ENCODE measurements around the gene YAE1. TPM values are rescaled to one million over a fixed set of nuclear protein-coding genes. Genes with fewer than 3 reads are reported as not detected.
A peak's percentile ranks its signal among the peaks of the same experiment; 100 is the strongest.

YAE1 gene
- total RNA-seq, 1 experiment from 2014 or later = 30.8 TPM

GRCh38 chr7:39554583-39555165 is 11.5 kb upstream of the YAE1 start:
- no peak for DNase-seq (ENCODE audit: low read depth)

DNA sequence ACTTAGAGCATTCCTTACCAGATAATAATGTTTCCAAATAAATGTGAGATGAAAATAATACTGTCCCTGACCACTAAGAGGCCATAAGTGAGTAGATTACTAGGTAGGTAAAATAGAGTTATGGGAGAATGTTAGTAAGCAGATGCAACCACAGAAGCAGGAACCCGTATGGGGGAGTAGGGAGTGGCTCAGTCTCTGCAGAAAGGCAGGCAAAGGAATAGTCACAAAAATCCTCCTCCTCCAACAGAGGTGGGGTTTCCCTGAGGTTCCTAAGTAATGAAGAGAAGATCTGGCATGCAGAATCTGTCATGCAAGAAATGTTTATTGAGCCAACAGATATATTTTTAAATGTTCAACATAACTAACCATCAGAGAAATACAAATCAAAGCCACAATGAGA is 9.0 kb upstream of the YAE1 start:
- DNase-seq (ENCODE audit: low read depth) = no peak

GRCh38 chr7:39557911-39558310 is 8.3 kb upstream of the YAE1 start:
- no peak for DNase-seq (ENCODE audit: low read depth)

- DNase-seq (ENCODE audit: low read depth) = peak; percentile 8
These were observed 5.8 kb upstream of the YAE1 start for GRCh38 chr7:39560408-39560807.

DNA sequence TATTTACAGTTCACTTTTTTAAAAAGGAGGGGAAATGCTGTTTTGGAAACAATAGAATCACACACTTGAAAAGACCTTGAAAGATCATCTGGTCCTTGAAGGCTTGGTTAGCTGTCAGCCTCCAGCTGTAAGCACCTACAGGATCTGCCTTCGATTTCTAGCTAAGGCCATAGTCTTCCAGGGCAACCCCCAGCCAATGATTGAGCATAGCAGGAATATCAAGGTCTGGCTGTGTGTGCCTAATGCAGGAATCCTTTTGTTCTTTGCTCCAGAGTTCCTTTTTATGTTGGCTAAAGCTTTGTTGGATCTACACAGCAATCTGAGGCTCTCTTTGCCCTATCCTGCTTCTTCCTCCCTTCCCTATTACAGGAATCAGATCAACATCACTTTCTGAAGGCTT is 5.2 kb upstream of the YAE1 start:
- no peak for DNase-seq (ENCODE audit: low read depth)

DNA sequence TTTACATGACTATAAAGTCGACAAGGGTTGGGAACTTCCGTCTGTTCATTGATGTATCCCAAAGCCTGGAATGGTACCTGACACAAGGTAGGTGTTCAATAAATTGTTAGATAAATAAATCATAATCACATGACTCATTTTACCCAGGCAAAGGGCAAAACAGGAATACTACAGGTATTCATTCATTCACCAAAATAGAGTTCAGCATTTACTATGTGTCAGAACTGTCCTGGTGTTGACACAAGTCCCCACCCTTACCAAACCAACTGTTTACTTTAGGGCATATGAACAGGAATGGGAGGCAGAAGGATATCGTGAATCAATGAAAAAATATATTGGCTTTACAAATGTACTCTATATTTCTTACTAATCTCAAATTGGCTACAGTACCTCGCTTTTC is 666 bp upstream of the YAE1 start:
- no peak for DNase-seq (ENCODE audit: low read depth)

DNA sequence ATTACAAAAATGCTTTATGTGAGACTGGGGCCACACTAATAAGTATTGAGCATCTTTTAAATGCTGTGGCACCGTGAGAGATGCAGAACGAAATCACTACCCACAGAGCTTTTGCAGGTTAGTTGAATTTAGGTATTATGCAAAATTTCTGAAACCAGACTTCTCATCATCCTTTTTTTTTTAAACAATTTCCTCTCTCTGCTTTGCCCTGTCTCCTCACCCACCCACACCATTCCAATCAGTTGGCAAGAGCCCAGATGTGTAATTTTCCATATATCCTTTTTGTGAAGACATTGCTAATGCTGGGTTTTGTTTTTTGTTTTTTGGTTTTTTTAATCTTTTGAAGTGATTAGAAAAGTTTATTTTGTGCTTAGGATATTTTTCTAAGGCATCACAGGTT is 1.1 kb downstream of the YAE1 start:
- no peak for DNase-seq (ENCODE audit: low read depth)

GRCh38 chr7:39574673-39575349 is 8.6 kb downstream of the YAE1 start:
- no peak for DNase-seq (ENCODE audit: low read depth)

DNA sequence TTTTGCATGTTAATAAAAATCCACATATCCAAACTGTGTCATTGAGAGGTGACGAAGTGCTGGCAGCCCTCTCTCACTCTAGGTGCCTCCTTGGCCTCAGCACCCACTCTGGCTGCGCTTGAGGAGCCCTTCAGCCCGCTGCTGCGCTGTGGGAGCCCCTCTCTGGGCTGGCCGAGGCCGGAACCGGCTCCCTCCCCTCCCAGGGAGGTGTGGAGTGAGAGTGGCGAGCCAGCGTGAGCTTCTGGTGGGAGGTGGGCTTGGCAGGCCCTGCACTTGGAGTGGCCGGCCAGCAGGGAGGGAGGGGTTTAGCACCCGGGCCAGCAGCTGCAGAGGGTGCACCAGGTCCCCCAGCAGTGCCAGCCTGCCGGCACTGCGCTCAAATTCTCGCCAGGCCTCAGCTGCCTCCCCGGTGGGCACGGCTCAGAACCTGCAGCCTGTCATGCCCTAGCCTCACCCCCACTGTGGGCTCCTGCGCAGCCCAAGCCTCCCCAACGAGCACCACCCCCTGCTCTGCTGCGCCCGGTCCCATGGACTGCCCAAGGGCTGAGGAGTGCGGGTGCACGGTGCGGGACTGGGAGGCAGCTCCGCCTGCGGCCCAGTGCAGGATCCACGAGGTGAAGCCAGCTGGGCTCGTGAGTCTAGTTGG is 11.1 kb downstream of the YAE1 start:
- no peak for DNase-seq (ENCODE audit: low read depth)

GRCh38 chr7:39580149-39580874 is 14.1 kb downstream of the YAE1 start:
- peak; percentile 91 for DNase-seq (ENCODE audit: low read depth)

- no peak for DNase-seq (ENCODE audit: low read depth)
These were observed 16.3 kb downstream of the YAE1 start for GRCh38 chr7:39582536-39582935.

GRCh38 chr7:39583539-39583938 is 17.3 kb downstream of the YAE1 start:
- no peak for DNase-seq (ENCODE audit: low read depth)

DNA sequence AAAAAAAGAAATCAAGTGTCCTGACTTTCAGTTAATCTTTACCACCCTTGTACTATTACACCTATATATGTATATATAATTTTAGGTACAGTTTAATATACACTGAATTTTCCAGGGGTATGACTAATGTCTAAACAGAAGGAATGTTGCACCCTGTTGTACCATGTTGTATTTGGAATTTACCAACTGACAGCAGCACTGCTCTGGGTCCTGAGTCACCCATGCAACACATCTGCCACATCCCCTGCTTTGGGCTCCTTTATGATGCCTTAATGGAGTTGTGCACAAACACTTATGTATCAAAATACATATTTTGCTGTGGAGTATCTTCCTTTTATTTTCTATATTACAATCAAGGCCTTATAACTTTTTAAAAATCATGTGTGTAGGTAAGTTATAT is 21.2 kb downstream of the YAE1 start:
- peak; percentile 72 for DNase-seq (ENCODE audit: low read depth)

DNA sequence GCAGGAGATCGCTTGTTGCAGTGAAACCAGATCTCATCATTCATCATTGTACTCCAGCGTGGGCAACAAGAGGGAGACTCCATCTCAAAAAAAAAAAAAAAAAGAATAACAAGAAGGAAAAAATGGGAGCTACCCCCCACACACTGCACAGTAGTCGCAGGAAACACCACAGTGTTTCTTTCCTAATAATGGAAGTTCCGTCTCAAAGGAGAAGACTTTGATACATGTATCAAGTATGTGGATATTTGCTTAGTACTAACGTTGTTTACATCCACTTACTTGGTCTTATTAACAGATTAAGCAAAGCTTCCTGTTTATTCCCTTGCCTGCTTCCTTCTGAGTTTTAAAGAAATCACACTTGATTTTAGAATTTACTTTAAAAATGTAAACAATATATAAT is 22.2 kb downstream of the YAE1 start:
- no peak for DNase-seq (ENCODE audit: low read depth)

- DNase-seq (ENCODE audit: low read depth) = peak; percentile 99
These were observed 23.3 kb downstream of the YAE1 start for GRCh38 chr7:39589323-39590111.

DNA sequence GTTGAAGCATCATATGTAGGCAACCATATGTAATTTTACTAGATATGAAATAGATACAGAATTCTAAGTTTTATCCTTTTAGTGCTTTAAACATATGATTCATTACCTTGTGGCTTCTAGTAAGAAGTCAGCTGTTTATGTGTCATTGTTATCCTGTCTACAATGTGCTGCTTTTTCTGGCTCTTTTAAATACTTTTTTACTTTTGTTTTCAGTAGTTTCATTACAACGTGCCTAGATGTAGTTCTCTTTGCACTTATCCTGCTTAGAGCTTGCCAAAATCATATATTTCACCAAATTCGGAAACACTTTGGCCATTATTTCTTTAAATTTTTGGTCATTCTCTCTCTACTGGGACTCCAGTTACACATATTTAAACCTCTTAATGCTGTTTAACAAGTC is 26.4 kb downstream of the YAE1 start:
- DNase-seq (ENCODE audit: low read depth) = peak; percentile 83

DNA sequence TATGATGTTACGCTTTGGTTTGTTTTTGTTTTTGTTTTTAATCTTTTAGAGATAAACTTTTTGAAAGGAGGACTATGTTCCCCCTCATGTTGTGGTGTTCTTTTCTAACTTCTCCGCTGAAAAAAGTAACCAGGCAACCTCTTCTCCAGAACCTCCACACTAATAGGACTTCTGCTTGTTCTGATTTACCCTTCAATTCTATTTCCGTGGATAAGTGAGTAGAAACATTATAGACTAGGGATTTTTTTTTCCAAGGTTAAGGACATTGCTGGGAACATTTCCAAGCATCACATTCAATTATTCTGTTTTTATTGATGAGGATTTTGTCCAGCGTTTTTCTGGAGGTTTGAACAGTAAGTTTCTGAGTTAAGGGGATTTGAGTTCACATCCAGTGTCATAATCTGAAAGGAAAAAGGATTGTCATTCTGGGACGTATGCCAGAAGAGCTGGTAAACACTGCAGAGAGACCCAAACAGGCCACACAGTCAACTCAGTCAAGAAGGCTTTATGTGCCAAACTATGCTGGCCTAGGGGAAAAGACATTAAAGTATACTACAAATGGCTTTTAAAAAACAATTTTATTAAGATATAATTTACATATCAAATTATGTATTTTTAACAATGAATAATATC is 28.9 kb downstream of the YAE1 start:
- DNase-seq (ENCODE audit: low read depth) = peak; percentile 51

GRCh38 chr7:39602351-39602750 is 36.1 kb downstream of the YAE1 start:
- DNase-seq (ENCODE audit: low read depth) = peak; percentile 45

- DNase-seq (ENCODE audit: low read depth) = no peak
These were observed 37.7 kb downstream of the YAE1 start for GRCh38 chr7:39603924-39604323.

- peak; percentile 52 for DNase-seq (ENCODE audit: low read depth)
These were observed 38.9 kb downstream of the YAE1 start for GRCh38 chr7:39605087-39605486.

DNA sequence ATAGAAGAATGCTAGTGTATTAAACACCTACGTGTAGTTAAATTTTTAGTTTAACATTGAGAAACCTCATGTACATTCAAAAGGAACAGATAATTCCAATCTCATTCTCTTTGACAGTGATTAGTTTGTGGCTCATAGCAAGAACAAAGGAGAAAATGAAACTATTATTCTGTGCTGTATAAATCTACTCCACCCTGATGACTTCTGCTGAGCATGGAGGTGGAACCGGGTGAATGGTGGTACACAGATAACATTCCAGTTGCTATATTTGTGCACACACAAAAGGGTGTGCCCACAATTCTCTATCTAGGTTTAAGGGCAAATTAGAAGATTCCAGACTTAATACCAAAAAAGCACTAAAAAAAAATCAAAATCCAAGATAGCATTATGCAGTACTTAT is 40.1 kb downstream of the YAE1 start:
- no peak for DNase-seq (ENCODE audit: low read depth)

Data from LHCN-M2 (cell line).